Activated CD8-positive, alpha-beta T cell treated with anti-CD3 and anti-CD28 coated beads, Interleukin-2, amount 10 ng/mL, durations not matched to agents 7 days and 5 days (primary cell): ENCODE results near the gene GHRL. TPM values are rescaled to one million over a fixed set of nuclear protein-coding genes. Genes with fewer than 3 reads are reported as not detected.

Experiments used
- ATAC-seq: fragments of 150-1000 bp; cut with Tn5 transposase; one replicate; pipeline ENCODE4 v1.10.0; 2021; ENCODE audit warnings: moderate library complexity
- CTCF ChIA-PET: fragments of 350-600 bp; sonication (Branson Sonifier 250); formaldehyde crosslinking; loops from one replicate; lab custom pipeline; 2021; ENCODE audit warnings: antibody characterized with exemption; lab: Charles Lee
- POLR2A ChIA-PET: fragments of 350-600 bp; sonication (Branson Sonifier 250); formaldehyde crosslinking; loops from one replicate; lab custom pipeline; 2021; ENCODE audit warnings: antibody characterized with exemption; lab: Charles Lee
- DNase-seq: peaks from one replicate; pipeline ENCODE4 v3.0.0-alpha.2; 2020
- H3K27ac Mint-ChIP-seq: one replicate; pipeline ENCODE4 v1.8.0; 2021; ENCODE audit warnings: mild to moderate bottlenecking, mixed read lengths
- H3K27me3 Mint-ChIP-seq: one replicate; pipeline ENCODE4 v1.8.0; 2021; ENCODE audit warnings: low read depth, mixed read lengths
- H3K36me3 Mint-ChIP-seq: one replicate; pipeline ENCODE4 v1.8.0; 2021; ENCODE audit warnings: low read depth, mixed read lengths
- H3K4me1 Mint-ChIP-seq: one replicate; pipeline ENCODE4 v1.8.0; 2021; ENCODE audit warnings: low read depth, mixed read lengths
- H3K4me3 Mint-ChIP-seq: one replicate; pipeline ENCODE4 v1.8.0; 2021; ENCODE audit warnings: mild to moderate bottlenecking, mixed read lengths
- H3K9me3 Mint-ChIP-seq: one replicate; pipeline ENCODE4 v1.8.0; 2022; ENCODE audit warnings: mixed read lengths; ENCODE audit not compliant: insufficient read depth
- total RNA-seq, 2 experiments: library from RNA; stranded (reverse); gene quantifications; one replicate each; pipeline ENCODE4 v1.2.3, GENCODE V29; 2021

GHRL gene
- total RNA-seq, 2 experiments from 2014 or later: 0.21 to 0.63 TPM

GRCh38 chr3:10255835-10256234 lies 36.9 kb downstream of the GHRL start:
- peaks cover 71% of the 10 kb centered on the region for H3K36me3 Mint-ChIP-seq
- CTCF ChIA-PET: interaction anchor here (0.6 kb wide), 1 partner anchor 65 kb away, joined by 3 read pairs; the partner anchor contains the start of gene SEC13

GRCh38 chr3:10253731-10254130 lies 39.0 kb downstream of the GHRL start:
- Mint-ChIP-seq H3K27me3 (no peaks in the 10 kb centered on the region), H3K36me3 (peaks cover 74% of the 10 kb centered on the region), H3K9me3 (no peaks in the 10 kb centered on the region), H3K27ac (peak overlapping the region; percentile 4), H3K4me3 (no peak overlapping the region), H3K4me1 (peaks cover 63% of the 10 kb centered on the region)
- ATAC-seq (no peak), DNase-seq (no peak)
- ChIA-PET POLR2A (no interaction called here), CTCF (interaction anchor here (2.2 kb wide), 1 partner anchor 10 kb away, joined by 14 read pairs; no protein-coding TSS in a partner anchor)

More at GRCh38 chr3:10255835-10256234, 36.9 kb downstream of the GHRL start:
- Mint-ChIP-seq H3K4me3 (no peak overlapping the region), H3K4me1 (peaks cover 55% of the 10 kb centered on the region), H3K9me3 (no peaks in the 10 kb centered on the region), H3K27ac (peak overlapping the region; percentile 13), H3K27me3 (no peaks in the 10 kb centered on the region)
- ATAC-seq: no peak
- DNase-seq: no peak
- POLR2A ChIA-PET: no interaction called here

DNA sequence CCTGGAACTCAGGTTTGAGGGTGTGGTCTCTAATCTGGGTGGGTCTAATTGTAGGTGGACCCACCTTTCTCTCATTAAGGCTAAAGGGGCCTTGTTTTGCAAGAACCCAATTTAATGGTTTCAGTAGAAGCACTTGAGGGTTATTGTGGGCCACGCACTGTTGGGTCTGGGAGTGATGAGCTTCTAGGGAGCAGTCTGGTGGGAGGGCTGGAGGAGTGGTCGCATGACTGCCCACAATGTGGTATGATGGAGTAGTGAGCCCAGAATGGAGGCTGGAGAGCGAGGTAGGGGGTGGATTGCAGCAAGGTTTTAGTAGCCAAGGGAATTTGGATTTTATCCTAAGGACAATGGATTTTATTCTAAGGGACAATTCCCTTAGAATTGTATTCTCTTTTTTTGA lies 41.7 kb downstream of the GHRL start:
- DNase-seq (no peak), ATAC-seq (no peak)
- POLR2A ChIA-PET: no interaction called here
- H3K27me3 Mint-ChIP-seq: no peaks in the 10 kb centered on the region
- H3K9me3 Mint-ChIP-seq: peaks cover 3% of the 10 kb centered on the region
- peak overlapping the region; percentile 89 for H3K4me3 Mint-ChIP-seq
- peak overlapping the region; percentile 90 for H3K27ac Mint-ChIP-seq
- peaks cover 62% of the 10 kb centered on the region for H3K4me1 Mint-ChIP-seq
- peaks cover 72% of the 10 kb centered on the region for H3K36me3 Mint-ChIP-seq
- CTCF ChIA-PET: interaction anchor here (1.3 to 3.7 kb wide), 2 partner anchors 13 to 134 kb away, joined by 3 to 22 read pairs; no protein-coding TSS in a partner anchor

GRCh38 chr3:10249833-10250232 lies 42.9 kb downstream of the GHRL start:
- Mint-ChIP-seq H3K27ac (peak overlapping the region; percentile 90), H3K4me3 (peak overlapping the region; percentile 89), H3K36me3 (peaks cover 71% of the 10 kb centered on the region), H3K27me3 (no peaks in the 10 kb centered on the region), H3K9me3 (peaks cover 13% of the 10 kb centered on the region), H3K4me1 (peaks cover 53% of the 10 kb centered on the region)
- CTCF ChIA-PET: interaction anchor here (1.3 to 3.7 kb wide), 4 partner anchors 12 to 133 kb away, joined by 3 to 22 read pairs (median 8); no protein-coding TSS in a partner anchor
- DNase-seq: no peak
- POLR2A ChIA-PET: interaction anchor here (1.1 kb wide), 1 partner anchor 60 kb away, joined by 3 read pairs; no protein-coding TSS in a partner anchor
- ATAC-seq: no peak

DNA sequence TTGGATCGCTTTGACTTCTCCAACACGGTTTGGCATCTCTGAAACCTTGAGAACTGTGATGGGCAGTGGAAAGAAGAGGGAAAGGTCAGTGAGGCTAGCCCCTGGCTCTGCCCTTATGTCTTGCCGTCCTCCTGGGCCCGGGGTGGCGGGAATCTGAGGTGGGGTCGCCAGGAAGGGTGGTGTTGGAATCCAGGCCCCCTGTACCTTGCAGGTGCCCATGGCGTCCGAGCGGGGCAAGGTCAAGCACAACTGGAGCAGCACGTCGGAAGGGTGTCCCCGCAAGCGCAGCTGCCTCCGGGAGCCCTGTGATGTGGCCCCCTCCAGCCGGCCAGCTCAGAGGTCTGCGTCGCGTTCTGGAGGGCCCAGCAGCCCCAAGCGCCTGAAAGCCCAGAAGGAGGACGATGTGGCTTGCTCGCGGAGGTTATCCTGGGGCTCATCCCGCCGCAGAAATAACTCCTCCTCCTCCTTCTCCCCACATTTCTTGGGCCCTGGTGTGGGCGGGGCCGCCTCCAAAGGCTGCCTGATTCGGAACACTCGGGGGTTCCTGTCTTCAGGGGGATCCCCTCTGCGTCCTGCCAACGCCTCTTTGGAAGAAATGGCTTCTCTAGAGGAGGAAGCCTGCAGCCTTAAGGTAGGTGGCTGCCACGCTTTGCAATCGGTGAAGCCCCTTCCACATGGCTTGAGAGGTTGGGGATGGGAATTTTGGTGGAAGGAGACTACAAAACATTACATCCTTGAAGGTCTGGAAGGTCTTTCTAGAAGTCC lies 43.6 kb downstream of the GHRL start:
- H3K4me1 Mint-ChIP-seq: peaks cover 47% of the 10 kb centered on the region
- peak overlapping the region; percentile 89 for H3K4me3 Mint-ChIP-seq
- DNase-seq (peak; percentile 69), ATAC-seq (peak; percentile 13)
- no peaks in the 10 kb centered on the region for H3K27me3 Mint-ChIP-seq
- H3K36me3 Mint-ChIP-seq: peaks cover 70% of the 10 kb centered on the region
- CTCF ChIA-PET: interaction anchor here (1.0 to 3.7 kb wide), 4 partner anchors 11 to 26 kb away, joined by 3 to 22 read pairs (median 8); no protein-coding TSS in a partner anchor
- peaks cover 18% of the 10 kb centered on the region for H3K9me3 Mint-ChIP-seq
- POLR2A ChIA-PET: interaction anchor here (1.1 to 1.8 kb wide), 6 partner anchors 10 to 59 kb away, joined by 3 to 12 read pairs (median 8); no protein-coding TSS in a partner anchor
- H3K27ac Mint-ChIP-seq: peak overlapping the region; percentile 90

DNA sequence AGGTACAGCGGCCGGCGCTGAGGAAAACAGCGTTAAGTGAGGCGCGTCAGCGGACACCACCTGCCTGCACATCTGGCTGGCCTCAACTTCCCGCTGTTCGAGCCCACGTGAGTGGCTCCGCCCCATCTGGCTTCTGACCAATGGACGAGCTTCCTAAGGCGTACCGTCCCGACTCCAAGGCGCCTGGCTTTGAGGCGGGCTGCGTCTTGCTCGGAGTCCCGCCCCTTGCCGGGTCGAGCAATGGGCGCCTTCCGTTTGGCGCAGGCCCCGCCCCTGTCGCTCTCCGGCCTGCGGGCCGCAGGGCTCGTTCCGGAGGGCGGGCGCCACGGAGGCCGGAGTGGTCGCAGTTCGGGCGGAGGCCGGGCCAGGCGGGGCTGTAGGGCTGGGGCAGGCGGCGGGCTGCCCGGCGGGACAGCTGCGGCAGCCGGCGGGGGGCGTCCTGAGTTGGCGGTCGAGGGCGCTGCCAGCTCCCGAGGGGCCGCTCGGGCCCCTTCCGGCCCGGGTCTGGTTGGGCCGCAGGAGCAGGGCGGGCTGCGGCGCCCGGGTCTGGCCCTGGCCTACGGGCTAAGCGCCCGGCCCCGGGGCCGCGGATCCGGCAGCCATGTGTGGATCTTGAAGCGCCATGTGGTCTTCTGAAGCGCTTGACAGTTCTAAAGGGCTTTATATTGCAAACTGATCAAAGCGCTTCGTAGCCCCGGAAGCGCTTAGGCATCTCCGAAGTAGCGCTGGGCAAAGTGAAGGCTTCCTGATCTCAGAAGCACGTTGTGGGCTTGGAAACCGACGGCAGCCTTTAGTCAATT lies 44.4 kb downstream of the GHRL start, which contains the start of gene TATDN2:
Gene TATDN2, plus strand, starts transcription at position 276 of the 800 bp plus-strand sequence. CDS start 742 bp downstream, outside the sequence.
- peaks cover 41% of the 10 kb centered on the region for H3K4me1 Mint-ChIP-seq
- peak; percentile 97 for DNase-seq
- no peaks in the 10 kb centered on the region for H3K27me3 Mint-ChIP-seq
- peak within 1 kb of the TSS; percentile 89 for H3K4me3 Mint-ChIP-seq
- peak; percentile 94 for ATAC-seq
- CTCF ChIA-PET: interaction anchor here (0.7 to 3.7 kb wide), 6 partner anchors 10 to 527 kb away, joined by 3 to 22 read pairs (median 4); partner anchors contain the start of gene CRELD1
- peaks cover 67% of the 10 kb centered on the region for H3K36me3 Mint-ChIP-seq
- H3K9me3 Mint-ChIP-seq: peaks cover 22% of the 10 kb centered on the region
- POLR2A ChIA-PET: interaction anchor here (0.7 to 1.8 kb wide), 14 partner anchors 10 to 515 kb away, joined by 3 to 12 read pairs (median 4); partner anchors contain the start of genes SEC13 and VHL
- peak within 1 kb of the TSS; percentile 95 for H3K27ac Mint-ChIP-seq

GRCh38 chr3:10247679-10248183 lies 45.0 kb downstream of the GHRL start:
- peak overlapping the region; percentile 95 for H3K27ac Mint-ChIP-seq
- ATAC-seq (no peak), DNase-seq (no peak)
- H3K36me3 Mint-ChIP-seq: peaks cover 64% of the 10 kb centered on the region
- POLR2A ChIA-PET: interaction anchor here (0.7 to 1.8 kb wide), 14 partner anchors 9 to 515 kb away, joined by 3 to 12 read pairs (median 4); partner anchors contain the start of genes SEC13 and VHL
- no peaks in the 10 kb centered on the region for H3K27me3 Mint-ChIP-seq
- H3K4me1 Mint-ChIP-seq: peaks cover 44% of the 10 kb centered on the region
- peak overlapping the region; percentile 73 for H3K4me3 Mint-ChIP-seq
- CTCF ChIA-PET: interaction anchor here (0.7 to 3.7 kb wide), 5 partner anchors 10 to 527 kb away, joined by 3 to 22 read pairs (median 3); partner anchors contain the start of gene CRELD1
- peaks cover 22% of the 10 kb centered on the region for H3K9me3 Mint-ChIP-seq

DNA sequence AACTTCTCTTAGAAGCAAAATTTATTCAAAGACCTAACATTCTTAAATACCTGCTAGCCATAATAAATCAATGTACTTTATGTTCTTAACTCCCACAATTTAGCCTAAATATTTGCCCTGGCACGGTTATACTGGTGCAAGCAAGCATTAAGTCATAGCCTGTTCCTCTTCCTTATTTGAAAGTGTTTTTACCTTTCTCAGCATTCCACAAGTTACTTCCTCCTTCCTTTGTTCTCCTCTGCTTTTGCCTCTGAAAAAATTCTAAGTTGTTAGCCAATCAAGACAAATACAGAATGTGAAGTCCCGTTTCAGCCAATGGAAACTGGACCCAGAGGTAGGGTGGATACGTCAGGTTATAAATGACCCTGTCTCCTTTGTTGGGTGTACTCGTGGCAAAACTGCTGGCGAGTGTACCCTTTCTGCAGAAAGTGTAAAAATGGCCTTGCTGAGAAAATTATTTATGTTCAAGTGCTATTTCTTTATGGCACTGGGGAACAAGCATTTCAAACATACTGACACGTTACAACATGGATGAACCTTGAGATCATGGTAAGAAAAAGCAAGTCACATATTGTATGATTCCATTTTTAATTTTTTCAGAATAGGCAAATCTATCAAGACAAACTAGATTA lies 47.5 kb downstream of the GHRL start:
- POLR2A ChIA-PET: no interaction called here
- ATAC-seq (no peak), DNase-seq (no peak)
- Mint-ChIP-seq H3K9me3 (peaks cover 22% of the 10 kb centered on the region), H3K27ac (no peak overlapping the region), H3K4me1 (peaks cover 45% of the 10 kb centered on the region), H3K27me3 (no peaks in the 10 kb centered on the region), H3K4me3 (no peak overlapping the region), H3K36me3 (peaks cover 49% of the 10 kb centered on the region)
- CTCF ChIA-PET: no interaction called here

GRCh38 chr3:10244009-10244408 lies 48.7 kb downstream of the GHRL start:
- no peak for DNase-seq
- H3K27ac Mint-ChIP-seq: no peak overlapping the region
- no peaks in the 10 kb centered on the region for H3K27me3 Mint-ChIP-seq
- ChIA-PET POLR2A (interaction anchor here (1.0 kb wide), 1 partner anchor 13 kb away, joined by 3 read pairs; no protein-coding TSS in a partner anchor), CTCF (interaction anchor here (1.5 kb wide), 1 partner anchor 20 kb away, joined by 6 read pairs; no protein-coding TSS in a partner anchor)
- H3K4me1 Mint-ChIP-seq: peaks cover 42% of the 10 kb centered on the region
- H3K36me3 Mint-ChIP-seq: peaks cover 46% of the 10 kb centered on the region
- no peak for ATAC-seq
- no peak overlapping the region for H3K4me3 Mint-ChIP-seq
- H3K9me3 Mint-ChIP-seq: peaks cover 22% of the 10 kb centered on the region
